Neural cell (in vitro differentiated cells): ENCODE measurements around the gene PSMD13.

Experiments used
- CTCF ChIP-seq: fragments of 450-650 bp; IDR thresholded peaks from 2 replicates; pipeline ENCODE4 v1.5.1; 2014; ENCODE audit warnings: antibody characterized with exemption, mild to moderate bottlenecking, moderate library complexity; ENCODE audit not compliant: poor library complexity, severe bottlenecking
- EZH2 ChIP-seq: fragments of 200-600, 300-800 bp; shearing (Covaris generic), sonication (generic); IDR thresholded peaks from 2 replicates; pipeline ENCODE4 v1.6.1; 2014; ENCODE audit warnings: antibody characterized with exemption, low read length, borderline replicate concordance, mild to moderate bottlenecking; ENCODE audit not compliant: insufficient read depth, poor library complexity, severe bottlenecking
- POLR2AphosphoS5 ChIP-seq: IDR thresholded peaks from 2 replicates; pipeline ENCODE4 v1.6.1; 2012

- no peak for TF ChIP-seq CTCF
- TF ChIP-seq POLR2AphosphoS5, result no peak
- TF ChIP-seq EZH2, result no peak
Observed at GRCh38 chr11:266676-267439, 30.1 kb downstream of the PSMD13 start.
